MM.1S (cell line): ENCODE results near the gene SMC4.

Experiments
- DNase-seq: peaks from one replicate; pipeline ENCODE4 v3.0.0-alpha.2; 2015
- H2AFZ ChIP-seq: fragments of 300-600 bp; sonication (generic); 2 replicates; pipeline ENCODE4 v1.6.0; 2016; ENCODE audit warnings: antibody characterized with exemption, low read length
- H3F3A ChIP-seq: fragments of 300-600 bp; sonication (generic); 2 replicates; pipeline ENCODE4 v1.6.1; 2016; ENCODE audit warnings: mild to moderate bottlenecking, antibody characterized with exemption, low read length, moderate library complexity, mixed read lengths; ENCODE audit not compliant: insufficient read depth
- H3K27ac ChIP-seq: fragments of 300-600 bp; sonication (generic); 2 replicates; pipeline ENCODE4 v1.5.1; 2016; ENCODE audit warnings: mild to moderate bottlenecking, low read length
- H3K27me3 ChIP-seq: fragments of 300-600 bp; sonication (generic); replicated peaks from 2 replicates; pipeline ENCODE4 v1.6.0; 2016; ENCODE audit warnings: low read length; ENCODE audit not compliant: insufficient read depth
- H3K36me3 ChIP-seq: fragments of 300-600 bp; sonication (generic); replicated peaks from 2 replicates; pipeline ENCODE4 v1.6.1; 2016; ENCODE audit warnings: mild to moderate bottlenecking, low read length, mixed read lengths; ENCODE audit not compliant: insufficient read depth
- H3K4me1 ChIP-seq: fragments of 300-600 bp; sonication (generic); 2 replicates; pipeline ENCODE4 v1.6.1; 2016; ENCODE audit warnings: low read length, mixed read lengths
- H3K4me2 ChIP-seq: fragments of 300-600 bp; sonication (generic); 2 replicates; pipeline ENCODE4 v1.6.0; 2016; ENCODE audit warnings: low read depth, low read length
- H3K4me3 ChIP-seq: fragments of 300-600 bp; sonication (generic); 2 replicates; pipeline ENCODE4 v1.5.1; 2016; ENCODE audit warnings: low read length, mixed read lengths
- H3K79me2 ChIP-seq: fragments of 300-600 bp; sonication (generic); 2 replicates; pipeline ENCODE4 v1.6.1; 2016; ENCODE audit warnings: mixed run types, low read length, mixed read lengths
- H3K9ac ChIP-seq: fragments of 300-600 bp; sonication (generic); 2 replicates; pipeline ENCODE4 v1.6.1; 2016; ENCODE audit warnings: low read length, mixed read lengths
- H3K9me2 ChIP-seq: fragments of 300-600 bp; sonication (generic); replicated peaks from 2 replicates; pipeline ENCODE4 v1.6.1; 2016; ENCODE audit warnings: mild to moderate bottlenecking, low read length, mixed read lengths; ENCODE audit not compliant: insufficient read depth
- H3K9me3 ChIP-seq: fragments of 300-600 bp; sonication (generic); replicated peaks from 2 replicates; pipeline ENCODE4 v1.6.1; 2016; ENCODE audit warnings: mild to moderate bottlenecking, low read length, mixed read lengths; ENCODE audit not compliant: insufficient read depth
- H4K20me1 ChIP-seq: fragments of 300-600 bp; sonication (generic); 2 replicates; pipeline ENCODE4 v1.6.1; 2016; ENCODE audit warnings: mild to moderate bottlenecking, low read length, moderate library complexity, mixed read lengths; ENCODE audit not compliant: insufficient read depth
- CTCF ChIP-seq: fragments of 300-600 bp; sonication (generic); IDR thresholded peaks from 2 replicates; pipeline ENCODE4 v1.5.1; 2016; ENCODE audit warnings: antibody characterized with exemption, low read length, mixed read lengths
- EZH2 ChIP-seq: fragments of 300-600 bp; sonication (generic); optimal IDR thresholded peaks from 2 replicates; pipeline ENCODE3; 2017; ENCODE audit warnings: low read depth, mild to moderate bottlenecking, antibody characterized with exemption, low read length, mixed read lengths
- EZH2phosphoT487 ChIP-seq: fragments of 300-600 bp; sonication (generic); IDR thresholded peaks from 2 replicates; pipeline ENCODE4 v1.6.1; 2018; ENCODE audit warnings: antibody characterized with exemption, low read length

The SMC4 gene

GRCh38 chr3:160445854-160446253, 46.4 kb downstream of the SMC4 start:
- Histone ChIP-seq H4K20me1 (no peaks in the 10 kb centered on the region), H3F3A (peaks cover 23% of the 10 kb centered on the region), H3K27me3 (no peaks in the 10 kb centered on the region), H3K9me3 (no peaks in the 10 kb centered on the region), H3K9me2 (no peaks in the 10 kb centered on the region), H3K4me3 (no peak overlapping the region), H3K9ac (no peak overlapping the region), H3K4me2 (no peak overlapping the region), H3K27ac (no peak overlapping the region), H3K79me2 (peaks cover 82% of the 10 kb centered on the region), H3K4me1 (peaks cover 24% of the 10 kb centered on the region), H2AFZ (no peak overlapping the region), H3K36me3 (peaks cover 8% of the 10 kb centered on the region; the same call in 1 of the 2 replicates)
- TF ChIP-seq EZH2 = no peak
- no peak for TF ChIP-seq CTCF
- no peak for TF ChIP-seq EZH2phosphoT487
- no peak for DNase-seq

GRCh38 chr3:160446522-160447056, 47.1 kb downstream of the SMC4 start:
- H3K36me3 ChIP-seq = peaks cover 8% of the 10 kb centered on the region; the same call in 1 of the 2 replicates
- H4K20me1 ChIP-seq = no peaks in the 10 kb centered on the region
- no peaks in the 10 kb centered on the region for H3K9me3 ChIP-seq
- peaks cover 23% of the 10 kb centered on the region for H3F3A ChIP-seq
- H3K4me2 ChIP-seq = no peak overlapping the region
- H3K27ac ChIP-seq = no peak overlapping the region
- H3K79me2 ChIP-seq = peaks cover 77% of the 10 kb centered on the region
- TF ChIP-seq EZH2 = no peak
- TF ChIP-seq CTCF = no peak
- no peak for TF ChIP-seq EZH2phosphoT487
- H3K4me1 ChIP-seq = peaks cover 24% of the 10 kb centered on the region
- H2AFZ ChIP-seq = no peak overlapping the region
- no peak overlapping the region for H3K9ac ChIP-seq
- H3K9me2 ChIP-seq = no peaks in the 10 kb centered on the region
- DNase-seq = no peak
- H3K27me3 ChIP-seq = no peaks in the 10 kb centered on the region
- H3K4me3 ChIP-seq = no peak overlapping the region

- H3K9me3 ChIP-seq = no peaks in the 10 kb centered on the region
- H2AFZ ChIP-seq = no peak overlapping the region
- no peak overlapping the region for H3K9ac ChIP-seq
- peaks cover 67% of the 10 kb centered on the region for H3K79me2 ChIP-seq
- H4K20me1 ChIP-seq = no peaks in the 10 kb centered on the region
- DNase-seq = no peak
- TF ChIP-seq EZH2 (no peak), EZH2phosphoT487 (no peak), CTCF (no peak)
- H3K4me3 ChIP-seq = no peak overlapping the region; the same call in 1 of the 2 replicates
- no peak overlapping the region for H3K27ac ChIP-seq
- H3K27me3 ChIP-seq = no peaks in the 10 kb centered on the region
- H3F3A ChIP-seq = peaks cover 14% of the 10 kb centered on the region
- H3K9me2 ChIP-seq = no peaks in the 10 kb centered on the region
- H3K36me3 ChIP-seq = peaks cover 8% of the 10 kb centered on the region; the same call in 1 of the 2 replicates
- peaks cover 23% of the 10 kb centered on the region for H3K4me1 ChIP-seq
- peak overlapping the region; percentile 75 for H3K4me2 ChIP-seq
Measured at GRCh38 chr3:160447544-160447943, 48.1 kb downstream of the SMC4 start.
